Upper lobe of left lung (tissue), 6 donors: ENCODE data around the gene AFG1L. TPM values are rescaled to one million over a fixed set of nuclear protein-coding genes. Genes with fewer than 3 reads are reported as not detected.

Source experiments
- ATAC-seq, 2 donors: fragments of 200-7000 bp; cut with Tn5 transposase; one replicate each; pipeline ENCODE4 v1.9.1; 2022; ENCODE audit warnings: mild to moderate bottlenecking in 2 of 2, moderate library complexity in 2 of 2; ENCODE audit not compliant: low FRiP score in 2 of 2
- DNase-seq, 2 donors: peaks; one replicate each; pipeline ENCODE4 v3.0.0-alpha.2; 2019 to 2020
- H3K27ac ChIP-seq, 4 donors: fragments of 200-600 bp; sonication (generic); one replicate each; pipeline ENCODE4 v1.5.1; 2016 to 2019
- H3K27me3 ChIP-seq, 4 donors: fragments of 200-600 bp; sonication (generic); one replicate each; pipeline ENCODE4 v1.5.1; 2017 to 2019
- H3K36me3 ChIP-seq, 4 donors: fragments of 200-600 bp; sonication (generic); one replicate each; pipeline ENCODE4 v1.5.1; 2016 to 2019
- H3K4me1 ChIP-seq, 4 donors: fragments of 200-600 bp; sonication (generic); one replicate each; pipeline ENCODE4 v1.5.1; 2018 to 2019
- H3K4me3 ChIP-seq, 4 donors: fragments of 200-600 bp; sonication (generic); one replicate each; pipeline ENCODE4 v1.5.1; 2017 to 2019; ENCODE audit warnings: mild to moderate bottlenecking in 2 of 4, moderate library complexity in 1 of 4
- H3K9me3 ChIP-seq, 4 donors: fragments of 200-600 bp; sonication (generic); one replicate each; pipeline ENCODE4 v1.5.1; 2018 to 2019
- EP300 ChIP-seq, 4 donors: sonication (generic); formaldehyde crosslinking; IDR thresholded peaks; one replicate each; pipeline ENCODE4 v1.5.1; 2017; ENCODE audit warnings: antibody characterized with exemption in 4 of 4, control low read depth in 2 of 4
- POLR2A ChIP-seq, 4 donors: fragments of 450-650 bp; IDR thresholded peaks; one replicate each; pipeline ENCODE4 v1.5.1; 2016 to 2017; ENCODE audit warnings: antibody characterized with exemption in 4 of 4, mild to moderate bottlenecking in 2 of 4
- POLR2AphosphoS5 ChIP-seq, 2 donors: sonication (generic); formaldehyde crosslinking; IDR thresholded peaks; one replicate each; pipeline ENCODE4 v1.5.1; 2017; ENCODE audit warnings: antibody characterized with exemption in 2 of 2
- WGBS, 2 donors: methylation state at CpG; one replicate each; pipeline ENCODE4 v1.1.5; 2017 to 2018; 5-methylcytosine and 5-hydroxymethylcytosine counted together
- total RNA-seq, 6 donors: library from RNA; depleted of rRNA in 4 of 6; stranded (reverse); fragments of >200 nt in 4 of 6; gene quantifications; one replicate each; pipeline versions ENCODE4 v1.1.0 to v1.2.1, GENCODE V29; 2016 to 2021
- TF ChIP-seq, protein P1 (sequence below), 6 experiments: fragments of 450-650 bp in 4 of 6; fragments of 200-600 bp in 2 of 6; sonication (generic) in 2 of 6; IDR thresholded peaks; one replicate each; pipeline ENCODE4 v1.5.1; 2016 to 2019; ENCODE audit warnings: antibody characterized with exemption in 6 of 6
- donor health status: DM: no; HTN: no; CAD: no; lungs with moderate emphysema.
- donor health status: DM: no; HTN: yes; CAD: no; lungs with severe emphysema.

AFG1L gene
- total RNA-seq, 6 donors from 2014 or later, result 2.6 to 19.9 (median 7.0) TPM

DNA sequence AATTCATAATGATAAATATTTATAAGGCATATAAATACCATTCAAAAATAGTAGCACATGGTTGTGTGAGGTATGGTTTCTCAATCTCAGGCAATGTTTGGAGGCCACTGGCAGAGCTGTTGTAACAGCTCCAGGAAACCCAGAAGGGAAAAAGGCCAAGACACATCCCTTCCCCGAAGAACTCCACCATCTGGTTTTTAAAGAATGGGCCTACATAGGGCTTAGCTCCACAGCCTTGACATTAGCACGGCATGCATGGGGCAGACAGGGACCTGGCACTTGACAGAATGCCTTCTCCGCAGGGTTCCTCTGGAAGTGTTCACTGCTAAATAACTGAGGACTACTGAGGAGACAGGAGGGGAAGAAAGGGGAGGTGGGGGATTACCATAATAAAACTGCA lies 249.8 kb downstream of the AFG1L start:
- DNase-seq (no peak), ATAC-seq (no peak)
- Histone ChIP-seq H3K9me3 (no peaks in the 10 kb centered on the region), H3K27ac (no peak overlapping the region), H3K4me1 (peaks cover 3 to 7% (median 4%) of the 10 kb centered on the region in 4 donors), H3K36me3 (no peaks in the 10 kb centered on the region), H3K27me3 (no peaks in the 10 kb centered on the region), H3K4me3 (no peak overlapping the region)
- TF ChIP-seq POLR2AphosphoS5 (IDR thresholded peaks at IDR 0.05) (no peak), EP300 (IDR thresholded peaks at IDR 0.05) (no peak), POLR2A (IDR thresholded peaks at IDR 0.05) (no peak)
- TF ChIP-seq, protein P1, sequence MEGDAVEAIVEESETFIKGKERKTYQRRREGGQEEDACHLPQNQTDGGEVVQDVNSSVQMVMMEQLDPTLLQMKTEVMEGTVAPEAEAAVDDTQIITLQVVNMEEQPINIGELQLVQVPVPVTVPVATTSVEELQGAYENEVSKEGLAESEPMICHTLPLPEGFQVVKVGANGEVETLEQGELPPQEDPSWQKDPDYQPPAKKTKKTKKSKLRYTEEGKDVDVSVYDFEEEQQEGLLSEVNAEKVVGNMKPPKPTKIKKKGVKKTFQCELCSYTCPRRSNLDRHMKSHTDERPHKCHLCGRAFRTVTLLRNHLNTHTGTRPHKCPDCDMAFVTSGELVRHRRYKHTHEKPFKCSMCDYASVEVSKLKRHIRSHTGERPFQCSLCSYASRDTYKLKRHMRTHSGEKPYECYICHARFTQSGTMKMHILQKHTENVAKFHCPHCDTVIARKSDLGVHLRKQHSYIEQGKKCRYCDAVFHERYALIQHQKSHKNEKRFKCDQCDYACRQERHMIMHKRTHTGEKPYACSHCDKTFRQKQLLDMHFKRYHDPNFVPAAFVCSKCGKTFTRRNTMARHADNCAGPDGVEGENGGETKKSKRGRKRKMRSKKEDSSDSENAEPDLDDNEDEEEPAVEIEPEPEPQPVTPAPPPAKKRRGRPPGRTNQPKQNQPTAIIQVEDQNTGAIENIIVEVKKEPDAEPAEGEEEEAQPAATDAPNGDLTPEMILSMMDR (IDR thresholded peaks at IDR 0.05), result no peak
- 56 to 59% methylated on average over 3 of the region's 3 CpGs for WGBS, 2 donors

DNA sequence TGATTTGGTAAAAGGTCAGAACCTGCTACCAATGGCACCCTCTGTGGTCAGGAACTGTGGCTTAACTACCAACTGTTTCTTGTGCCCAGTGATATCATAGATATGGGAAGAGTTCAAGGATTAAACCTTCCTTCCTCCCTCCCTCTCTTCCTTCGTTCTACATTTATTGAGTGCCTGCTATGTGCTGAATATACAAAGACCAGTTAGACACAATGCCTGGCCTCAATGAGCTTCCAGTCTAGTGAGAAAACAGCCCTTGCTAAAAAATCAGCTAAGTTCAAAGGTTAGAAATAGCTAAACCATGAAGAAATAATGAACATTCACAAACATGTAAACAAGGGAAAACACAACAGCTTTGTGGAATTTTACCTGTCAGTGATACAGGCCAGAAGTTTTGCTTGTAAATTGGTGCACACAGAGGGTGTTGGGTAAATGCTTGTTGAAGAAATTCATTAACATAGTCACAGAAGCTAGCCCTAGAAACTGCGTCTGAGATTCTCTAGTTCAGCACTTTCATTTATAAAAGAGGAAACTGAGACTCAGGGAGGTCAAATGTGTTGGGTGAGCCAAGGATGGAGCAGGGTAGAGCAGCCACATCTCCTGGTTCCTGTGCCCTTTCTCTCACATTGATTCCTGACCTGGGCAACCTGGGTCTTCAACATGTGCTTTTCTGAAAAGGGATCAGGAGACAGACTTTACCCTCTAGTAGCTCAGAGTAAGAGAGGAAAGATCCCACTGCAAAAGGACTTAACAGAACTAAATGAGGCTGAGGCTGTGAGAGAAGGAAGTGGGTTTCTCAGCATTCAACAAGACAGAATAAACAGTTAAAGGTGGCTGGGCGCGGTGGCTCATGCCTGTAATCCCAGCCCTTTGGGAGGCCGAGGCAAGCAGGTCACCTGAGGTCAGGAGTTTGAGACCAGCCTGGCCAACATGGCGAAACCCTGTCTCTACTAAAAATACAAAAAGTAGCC lies 251.5 kb downstream of the AFG1L start:
- H3K27me3 ChIP-seq, result no peaks in the 10 kb centered on the region
- DNase-seq (no peak), ATAC-seq (no peak)

DNA sequence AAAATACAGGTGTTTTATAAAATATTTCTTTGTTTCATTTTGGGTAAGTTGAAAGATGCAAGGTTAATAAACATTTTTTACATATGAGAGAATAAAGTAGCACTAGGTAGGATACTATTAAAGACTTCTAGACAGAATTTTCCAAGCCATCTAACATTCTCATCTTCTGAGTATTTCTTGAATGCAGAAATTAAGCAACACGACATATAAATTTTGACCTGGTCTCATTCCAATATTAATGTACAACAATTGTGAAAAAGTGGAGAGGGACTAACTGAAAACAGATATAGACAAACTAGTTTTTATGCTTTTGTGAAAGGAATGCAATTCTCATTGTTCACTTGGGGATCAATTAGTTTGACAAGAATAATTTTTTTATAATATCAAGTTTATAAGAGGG lies 254.4 kb downstream of the AFG1L start:
- Histone ChIP-seq H3K4me3 (no peak overlapping the region), H3K9me3 (no peaks in the 10 kb centered on the region), H3K27me3 (no peaks in the 10 kb centered on the region), H3K4me1 (no peaks in the 10 kb centered on the region), H3K27ac (no peak overlapping the region), H3K36me3 (no peaks in the 10 kb centered on the region)
- 83 to 87% methylated on average over 1 of the region's 1 CpG for WGBS, 2 donors
- DNase-seq, result no peak
- ATAC-seq, result no peak
- TF ChIP-seq POLR2A (IDR thresholded peaks at IDR 0.05) (no peak), POLR2AphosphoS5 (IDR thresholded peaks at IDR 0.05) (no peak), EP300 (IDR thresholded peaks at IDR 0.05) (no peak)
- TF ChIP-seq, protein P1 (IDR thresholded peaks at IDR 0.05), result no peak

More for the DNA sequence above, 251.5 kb downstream of the AFG1L start:
- Histone ChIP-seq H3K27ac (no peak overlapping the region), H3K36me3 (no peaks in the 10 kb centered on the region), H3K9me3 (no peaks in the 10 kb centered on the region), H3K4me3 (no peak overlapping the region), H3K4me1 (peaks cover 3 to 7% (median 4%) of the 10 kb centered on the region in 4 donors)
- TF ChIP-seq EP300 (IDR thresholded peaks at IDR 0.05) (no peak), POLR2A (IDR thresholded peaks at IDR 0.05) (no peak), POLR2AphosphoS5 (IDR thresholded peaks at IDR 0.05) (no peak)
- TF ChIP-seq, protein P1 (IDR thresholded peaks at IDR 0.05), result no peak
- 63 to 69% methylated on average over 6 of the region's 6 CpGs for WGBS, 2 donors

DNA sequence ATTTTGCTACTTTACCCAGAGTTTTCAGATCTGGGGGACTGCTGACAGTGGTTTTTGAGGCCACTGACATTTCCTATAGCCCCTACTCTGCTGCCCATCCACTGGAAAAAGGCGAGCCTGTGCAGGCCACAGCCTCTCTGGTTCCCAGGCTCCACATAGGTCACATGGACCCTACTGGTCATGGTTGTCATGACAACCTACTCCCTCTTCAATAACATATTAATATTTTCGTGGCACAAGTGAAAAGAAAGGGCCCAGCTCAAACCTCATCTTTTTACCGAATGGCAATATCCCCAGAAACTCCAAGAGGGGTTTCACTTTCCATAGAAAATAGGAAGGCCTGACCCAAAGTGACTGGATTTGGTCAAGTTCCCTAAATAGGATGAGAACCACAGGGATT lies 254.9 kb downstream of the AFG1L start:
- no peaks in the 10 kb centered on the region for H3K9me3 ChIP-seq
- H3K4me3 ChIP-seq, result no peak overlapping the region
- 74 to 78% methylated on average over 3 of the region's 3 CpGs for WGBS, 2 donors
- H3K27me3 ChIP-seq, result no peaks in the 10 kb centered on the region
- ATAC-seq, result peak in 1 of 2 donors; percentile 27
- no peaks in the 10 kb centered on the region for H3K36me3 ChIP-seq
- no peak overlapping the region for H3K27ac ChIP-seq
- no peak for DNase-seq
- H3K4me1 ChIP-seq, result no peaks in the 10 kb centered on the region
- TF ChIP-seq, protein P1 (IDR thresholded peaks at IDR 0.05), result no peak
- TF ChIP-seq EP300 (IDR thresholded peaks at IDR 0.05) (no peak), POLR2AphosphoS5 (IDR thresholded peaks at IDR 0.05) (no peak), POLR2A (IDR thresholded peaks at IDR 0.05) (no peak)
